GM10847 (cell line): ENCODE results near the gene EDARADD.
A peak's percentile ranks its signal among the peaks of the same experiment; 100 is the strongest.

Experiments
- POLR2A ChIP-seq: IDR thresholded peaks from 2 replicates; pipeline ENCODE4 v1.6.1; 2011; ENCODE audit not compliant: insufficient read length; ENCODE audit errors: extremely low read depth

The EDARADD gene

GRCh38 chr1:236511735-236512418 is 117.8 kb downstream of the EDARADD start:
- TF ChIP-seq POLR2A: no peak

GRCh38 chr1:236514703-236515442 is 120.8 kb downstream of the EDARADD start:
- no peak for TF ChIP-seq POLR2A

- TF ChIP-seq POLR2A: no peak
These were observed 121.4 kb downstream of the EDARADD start for GRCh38 chr1:236515443-236515958.

- no peak for TF ChIP-seq POLR2A
These were observed 123.0 kb downstream of the EDARADD start for GRCh38 chr1:236516929-236517704.

- no peak for TF ChIP-seq POLR2A
These were observed 124.2 kb downstream of the EDARADD start for GRCh38 chr1:236518322-236518721.

GRCh38 chr1:236520445-236521005 is 126.4 kb downstream of the EDARADD start:
- TF ChIP-seq POLR2A: no peak

- TF ChIP-seq POLR2A: no peak
These were observed 129.0 kb downstream of the EDARADD start for GRCh38 chr1:236522937-236523703.

GRCh38 chr1:236523704-236524141 is 129.6 kb downstream of the EDARADD start, which contains the start of gene LGALS8:
Gene LGALS8, plus strand, starts transcription at chr1:236523982. Its CDS starts 2,089 bp downstream, at chr1:236526071.
- peak; percentile 13 for TF ChIP-seq POLR2A

GRCh38 chr1:236524142-236524894 is 130.2 kb downstream of the EDARADD start:
- no peak for TF ChIP-seq POLR2A

GRCh38 chr1:236524895-236525184 is 130.8 kb downstream of the EDARADD start:
- TF ChIP-seq POLR2A: no peak

- TF ChIP-seq POLR2A: no peak
These were observed 132.0 kb downstream of the EDARADD start for GRCh38 chr1:236526079-236526478.

- no peak for TF ChIP-seq POLR2A
These were observed 136.2 kb downstream of the EDARADD start for GRCh38 chr1:236530286-236530685.

- no peak for TF ChIP-seq POLR2A
These were observed 136.9 kb downstream of the EDARADD start for GRCh38 chr1:236530959-236531358.

GRCh38 chr1:236532850-236533249 is 138.8 kb downstream of the EDARADD start:
- TF ChIP-seq POLR2A: no peak
